Tibial nerve (tissue), 4 donors: Measurements from ENCODE around the gene KCNT1. TPM values are rescaled to one million over a fixed set of nuclear protein-coding genes. Genes with fewer than 3 reads are reported as not detected.

ENCODE experiments used
- DNase-seq, 2 donors: peaks; one replicate each; pipeline ENCODE4 v3.0.0-alpha.2; 2019; ENCODE audit warnings: low spot score in 2 of 2
- H3K27ac ChIP-seq, 4 donors: fragments of 200-600 bp; sonication (generic) in 3 of 4; one replicate each; pipeline ENCODE4 v1.5.1; 2017 to 2019; ENCODE audit warnings: mild to moderate bottlenecking in 1 of 4
- H3K27me3 ChIP-seq, 2 donors: fragments of 200-600 bp; sonication (generic) in 1 of 2; one replicate each; pipeline versions ENCODE4 v1.5.1 to v1.6.0; 2017 to 2019
- H3K36me3 ChIP-seq, 3 donors: fragments of 200-600 bp; sonication (generic); one replicate each; pipeline ENCODE4 v1.5.1; 2018 to 2019
- H3K4me1 ChIP-seq, 4 donors: fragments of 200-600 bp; sonication (generic) in 3 of 4; one replicate each; pipeline ENCODE4 v1.5.1; 2017 to 2019
- H3K4me3 ChIP-seq, 4 donors: fragments of 200-600 bp; sonication (generic) in 3 of 4; one replicate each; pipeline ENCODE4 v1.5.1; 2017 to 2019; ENCODE audit warnings: mild to moderate bottlenecking in 1 of 4, moderate library complexity in 1 of 4
- H3K9me3 ChIP-seq, 4 donors: fragments of 200-600 bp; sonication (generic) in 3 of 4; one replicate each; pipeline ENCODE4 v1.5.1; 2017 to 2019
- CTCF ChIP-seq, 5 experiments: fragments of 200-600 bp in 3 of 5; fragments of 450-650 bp in 2 of 5; sonication (generic) in 3 of 5; IDR thresholded peaks; one replicate each; pipeline ENCODE4 v1.5.1; 2016 to 2019; ENCODE audit warnings: antibody characterized with exemption in 5 of 5, mild to moderate bottlenecking in 3 of 5, moderate library complexity in 2 of 5
- EP300 ChIP-seq, 2 donors: sonication (generic); formaldehyde crosslinking; IDR thresholded peaks; one replicate each; pipeline ENCODE4 v1.6.1; 2017; ENCODE audit warnings: antibody characterized with exemption in 2 of 2, mild to moderate bottlenecking in 1 of 2
- POLR2A ChIP-seq, 2 donors: fragments of 450-650 bp; IDR thresholded peaks; one replicate each; pipeline ENCODE4 v1.6.1; 2017; ENCODE audit warnings: antibody characterized with exemption in 2 of 2, mild to moderate bottlenecking in 2 of 2, moderate library complexity in 2 of 2
- WGBS, 2 donors: methylation state at CpG; one replicate each; pipeline ENCODE4 v1.1.5; 2018; 5-methylcytosine and 5-hydroxymethylcytosine counted together
- total RNA-seq, 4 donors: library from RNA; depleted of rRNA; stranded (reverse); fragments of >200 nt; gene quantifications; one replicate each; pipeline ENCODE4 v1.1.0, GENCODE V29; 2016

KCNT1 gene
- total RNA-seq, 4 donors from 2014 or later: under 0.01 to 0.39 TPM; not detected in 2

DNA sequence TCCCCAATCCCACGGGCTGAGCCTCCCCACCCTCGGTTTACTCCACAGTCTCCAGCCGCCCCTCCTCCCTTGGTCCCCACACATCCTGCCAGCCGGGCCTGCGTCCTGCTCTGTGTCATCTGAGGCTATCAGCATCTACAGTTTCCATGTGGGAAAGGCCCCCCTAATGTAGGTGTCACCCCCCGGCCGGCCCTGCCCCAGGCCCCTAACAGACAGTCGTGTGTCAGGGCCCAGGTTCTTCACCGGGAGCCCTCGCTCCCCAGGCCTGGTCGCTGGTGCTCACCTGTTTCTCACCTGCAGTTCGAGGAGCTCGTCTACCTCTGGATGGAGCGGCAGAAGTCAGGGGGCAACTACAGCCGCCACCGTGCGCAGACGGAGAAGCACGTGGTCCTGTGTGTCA is 62.7 kb downstream of the KCNT1 start:
- DNase-seq: no peak
- TF ChIP-seq EP300 (IDR thresholded peaks at IDR 0.05): no peak
- H3K27ac ChIP-seq: no peak overlapping the region
- H3K4me3 ChIP-seq: no peak overlapping the region
- WGBS, 2 donors: 87 to 91% methylated on average over 17 to 19 of the region's 19 CpGs
- H3K9me3 ChIP-seq: peaks cover 0 to 40% (median 0%) of the 10 kb centered on the region in 4 donors
- H3K36me3 ChIP-seq: no peaks in the 10 kb centered on the region
- no peaks in the 10 kb centered on the region for H3K4me1 ChIP-seq
- H3K27me3 ChIP-seq: no peaks in the 10 kb centered on the region

- Histone ChIP-seq H3K4me1 (no peaks in the 10 kb centered on the region), H3K27ac (no peak overlapping the region), H3K27me3 (no peaks in the 10 kb centered on the region), H3K9me3 (peaks cover 0 to 40% (median 0%) of the 10 kb centered on the region in 4 donors), H3K4me3 (no peak overlapping the region), H3K36me3 (no peaks in the 10 kb centered on the region)
- 95 to 99% methylated on average over 6 to 11 of the region's 13 CpGs for WGBS, 2 donors
- TF ChIP-seq POLR2A (IDR thresholded peaks at IDR 0.05) (no peak), CTCF (IDR thresholded peaks at IDR 0.05) (no peak), EP300 (IDR thresholded peaks at IDR 0.05) (no peak)
- DNase-seq: no peak
Measured at GRCh38 chr9:135765416-135765815, 63.4 kb downstream of the KCNT1 start.

GRCh38 chr9:135766251-135766650 is 64.3 kb downstream of the KCNT1 start:
- peaks cover 0 to 40% (median 0%) of the 10 kb centered on the region in 4 donors for H3K9me3 ChIP-seq
- H3K4me3 ChIP-seq: no peak overlapping the region
- DNase-seq: no peak
- H3K4me1 ChIP-seq: no peaks in the 10 kb centered on the region
- peaks cover 0 to under 1% of the 10 kb centered on the region in 2 donors for H3K27me3 ChIP-seq
- 92% methylated on average over 4 of the region's 4 CpGs for WGBS, 2 donors
- no peak for TF ChIP-seq EP300 (IDR thresholded peaks at IDR 0.05)
- TF ChIP-seq CTCF (IDR thresholded peaks at IDR 0.05): no peak
- TF ChIP-seq POLR2A (IDR thresholded peaks at IDR 0.05): no peak
- no peak overlapping the region for H3K27ac ChIP-seq
- no peaks in the 10 kb centered on the region for H3K36me3 ChIP-seq

DNA sequence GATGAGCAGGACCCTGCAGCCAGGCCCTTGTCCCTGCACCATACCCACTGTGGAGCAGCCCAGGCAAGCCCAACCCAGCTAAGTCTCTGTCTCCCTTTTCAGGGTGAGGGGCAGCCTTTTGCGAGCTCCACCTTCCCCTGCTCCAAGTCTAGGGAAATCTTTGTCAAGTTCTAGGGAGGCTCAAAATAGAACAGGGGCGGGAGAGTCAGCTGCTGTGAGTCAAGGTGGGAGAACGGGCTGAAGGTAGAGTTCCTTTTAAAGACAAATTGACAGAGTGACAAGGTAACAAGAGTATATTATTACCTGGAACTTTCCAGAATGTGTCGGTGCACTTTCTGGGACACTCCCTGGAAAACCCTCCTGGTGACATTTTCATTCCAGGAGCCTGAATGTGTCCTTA is 64.7 kb downstream of the KCNT1 start:
- peaks cover 0 to 40% (median 0%) of the 10 kb centered on the region in 4 donors for H3K9me3 ChIP-seq
- TF ChIP-seq EP300 (IDR thresholded peaks at IDR 0.05) (no peak), POLR2A (IDR thresholded peaks at IDR 0.05) (no peak), CTCF (IDR thresholded peaks at IDR 0.05) (no peak)
- H3K4me1 ChIP-seq: no peaks in the 10 kb centered on the region
- no peak overlapping the region for H3K27ac ChIP-seq
- DNase-seq: no peak
- WGBS, 2 donors: 91 to 94% methylated on average over 4 of the region's 4 CpGs
- H3K4me3 ChIP-seq: no peak overlapping the region
- peaks cover 0 to 5% of the 10 kb centered on the region in 2 donors for H3K27me3 ChIP-seq
- H3K36me3 ChIP-seq: no peaks in the 10 kb centered on the region

- H3K4me3 ChIP-seq: no peak overlapping the region
- H3K27me3 ChIP-seq: peaks cover 0 to 16% of the 10 kb centered on the region in 2 donors
- no peaks in the 10 kb centered on the region for H3K36me3 ChIP-seq
- no peaks in the 10 kb centered on the region for H3K4me1 ChIP-seq
- TF ChIP-seq CTCF (IDR thresholded peaks at IDR 0.05): no peak
- TF ChIP-seq POLR2A (IDR thresholded peaks at IDR 0.05): no peak
- no peak for TF ChIP-seq EP300 (IDR thresholded peaks at IDR 0.05)
- no peak for DNase-seq
- no peak overlapping the region for H3K27ac ChIP-seq
- peaks cover 0 to 40% (median 0%) of the 10 kb centered on the region in 4 donors for H3K9me3 ChIP-seq
- WGBS, 2 donors: 87 to 89% methylated on average over 41 to 43 of the region's 43 CpGs
Measured at GRCh38 chr9:135768516-135769218, 66.7 kb downstream of the KCNT1 start.
